ENCODE measurements around the gene MARCHF10. TPM values are rescaled to one million over a fixed set of nuclear protein-coding genes. Genes with fewer than 3 reads are reported as not detected.

MARCHF10 gene
- total and polyA plus RNA-seq, 3 donors from 2014 or later, result 61.5 to 266 (median 118) TPM

- no peak overlapping the region for H3K4me3 ChIP-seq
Measured at GRCh38 chr17:62735044-62735651, 73.0 kb downstream of the MARCHF10 start.

DNA sequence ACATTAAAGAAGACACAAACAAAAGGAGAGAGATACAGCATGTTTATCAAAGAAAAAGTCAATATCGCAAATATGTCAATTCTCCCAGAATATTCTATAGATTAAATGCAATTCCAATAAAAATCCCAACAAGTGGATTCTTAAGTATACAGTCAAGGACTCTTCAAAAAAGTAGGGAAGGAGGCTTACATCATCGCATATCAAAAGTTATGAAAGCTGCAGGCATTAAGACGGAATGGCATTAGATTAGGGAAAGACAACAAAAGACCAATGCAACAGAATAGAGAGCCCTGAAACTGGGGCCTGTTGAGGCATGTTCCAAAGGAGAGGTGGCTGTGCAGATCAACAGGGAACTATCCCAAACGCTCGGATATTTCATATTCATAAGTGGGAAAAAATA is 76.0 kb downstream of the MARCHF10 start:
- TF ChIP-seq CTCF (IDR thresholded peaks at IDR 0.05) (no peak), POLR2A (IDR thresholded peaks at IDR 0.05) (no peak)
- WGBS, 2 donors, result 87 to 88% methylated on average over 5 of the region's 5 CpGs
- no peaks in the 10 kb centered on the region for H3K36me3 ChIP-seq (ENCODE audit: low read depth, missing control alignments)
- no peaks in the 10 kb centered on the region for H3K9me3 ChIP-seq
- no peaks in the 10 kb centered on the region for H3K4me1 ChIP-seq
- H3K4me3 ChIP-seq, result no peak overlapping the region
- H3K27me3 ChIP-seq, result no peaks in the 10 kb centered on the region
- H3K27ac ChIP-seq, result no peak overlapping the region
- DNase-seq, result no peak
- intact Hi-C loops (cut with DNase I; ENCODE audit: low total_unique reads), result no loop called here

More at GRCh38 chr17:62735044-62735651, 73.0 kb downstream of the MARCHF10 start:
- Histone ChIP-seq H3K36me3 (ENCODE audit: low read depth, missing control alignments) (no peaks in the 10 kb centered on the region), H3K4me1 (no peaks in the 10 kb centered on the region), H3K27me3 (no peaks in the 10 kb centered on the region), H3K27ac (no peak overlapping the region), H3K9me3 (no peaks in the 10 kb centered on the region)
- intact Hi-C loops (cut with DNase I; ENCODE audit: low total_unique reads), result no loop called here
- TF ChIP-seq CTCF (IDR thresholded peaks at IDR 0.05) (no peak), POLR2A (IDR thresholded peaks at IDR 0.05) (no peak)
- no peak for DNase-seq
- 87 to 90% methylated on average over 7 of the region's 7 CpGs for WGBS, 2 donors

DNA sequence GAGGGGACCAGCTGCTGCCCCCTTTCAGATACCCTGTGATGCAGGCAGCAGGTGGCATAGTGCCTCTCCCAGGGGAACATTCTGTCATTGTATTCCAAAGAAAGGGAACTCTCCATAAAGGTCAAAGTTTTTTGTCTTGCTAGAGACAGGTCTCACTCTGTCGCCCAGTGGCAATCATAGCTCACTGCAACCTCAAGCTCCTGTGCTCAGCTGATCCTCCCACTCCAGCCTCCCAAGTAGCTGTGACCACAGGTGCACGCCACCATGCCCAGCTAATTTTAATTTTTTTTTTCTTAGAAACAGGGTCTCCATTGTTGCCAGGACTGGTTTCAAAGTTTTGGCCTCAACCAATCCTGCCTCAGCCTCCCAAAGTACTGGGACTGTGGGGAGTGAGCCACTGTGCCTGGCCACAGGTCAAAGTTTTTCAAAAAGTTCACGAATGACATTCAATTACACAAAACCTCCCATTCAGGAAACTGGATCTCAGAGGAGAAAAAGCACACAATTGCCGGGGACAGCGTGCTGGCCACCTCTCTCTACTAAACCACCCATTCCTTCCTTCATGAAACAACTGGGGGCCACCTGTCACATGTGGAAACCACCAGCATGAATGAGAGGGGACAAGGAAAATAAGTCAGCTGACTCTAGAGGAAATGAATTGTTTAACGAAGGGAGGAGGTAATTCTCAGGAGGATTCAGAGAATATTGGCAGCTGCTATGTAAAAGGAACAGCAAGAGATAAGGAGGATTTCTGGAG is 80.0 kb downstream of the MARCHF10 start:
- TF ChIP-seq CTCF (IDR thresholded peaks at IDR 0.05) (no peak), POLR2A (IDR thresholded peaks at IDR 0.05) (no peak)
- Histone ChIP-seq H3K9me3 (no peaks in the 10 kb centered on the region), H3K4me1 (peaks cover 2% of the 10 kb centered on the region), H3K27me3 (no peaks in the 10 kb centered on the region), H3K4me3 (no peak overlapping the region), H3K27ac (no peak overlapping the region), H3K36me3 (ENCODE audit: low read depth, missing control alignments) (no peaks in the 10 kb centered on the region)
- DNase-seq, result no peak
- intact Hi-C loops (cut with DNase I; ENCODE audit: low total_unique reads), result no loop called here
- 69 to 74% methylated on average over 6 of the region's 6 CpGs for WGBS, 2 donors

DNA sequence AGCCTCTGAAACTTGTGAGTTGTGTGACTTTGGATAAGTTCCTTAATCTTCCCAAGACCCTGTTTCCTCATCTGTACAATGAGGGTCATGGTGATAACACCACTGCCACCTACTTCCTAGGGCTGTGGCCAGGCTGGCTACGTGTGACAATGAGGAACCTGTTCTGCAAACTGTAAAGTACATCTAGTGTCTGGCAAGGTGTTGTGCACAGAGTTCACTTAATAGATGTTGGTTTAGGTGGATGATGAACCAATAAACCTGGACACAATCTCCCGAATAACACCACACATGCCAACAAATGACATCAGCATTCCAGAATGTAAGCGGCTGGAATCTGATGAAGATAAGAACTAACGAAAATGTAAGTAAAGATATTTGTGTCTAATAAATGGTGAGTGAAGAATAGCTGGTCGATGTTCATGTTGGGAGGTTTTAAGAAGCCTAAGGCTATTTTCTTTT is 82.3 kb downstream of the MARCHF10 start:
- Histone ChIP-seq H3K27me3 (no peaks in the 10 kb centered on the region), H3K4me1 (peaks cover 2% of the 10 kb centered on the region), H3K27ac (no peak overlapping the region), H3K9me3 (no peaks in the 10 kb centered on the region), H3K4me3 (no peak overlapping the region), H3K36me3 (ENCODE audit: low read depth, missing control alignments) (no peaks in the 10 kb centered on the region)
- no peak for TF ChIP-seq CTCF (IDR thresholded peaks at IDR 0.05)
- no peak for TF ChIP-seq POLR2A (IDR thresholded peaks at IDR 0.05)
- 46 to 61% methylated on average over 5 of the region's 5 CpGs for whole genome bisulfite sequencing, 2 donors
- intact Hi-C loops (cut with DNase I; ENCODE audit: low total_unique reads), result no loop called here
- DNase-seq, result no peak

Measured in testis (tissue), 3 donors.